Measurements from ENCODE around the gene GLDN. TPM values are rescaled to one million over a fixed set of nuclear protein-coding genes. Genes with fewer than 3 reads are reported as not detected.

GLDN gene
- total and polyA plus RNA-seq, 10 of the 15 experiments (the other 5 are each of a cell fraction or from before 2014, with no cell fraction given) = 0.13 TPM; not detected in 9

GRCh38 chr15:51348688-51349087 is 7.2 kb downstream of the GLDN start (continued):
- TF ChIP-seq PBX3 (IDR thresholded peaks at IDR 0.05; ENCODE audit: insufficient replicate concordance, low read depth, low read length) (no peak), BCL11A (IDR thresholded peaks at IDR 0.05; ENCODE audit: low read depth, low read length) (peak; percentile 84), BHLHE40 (IDR thresholded peaks at IDR 0.05; ENCODE audit: borderline replicate concordance in 1 of 2, low read depth in 2 of 2, low read length in 1 of 2) (peak in 1 of 2 experiments; percentile 44; a peak in 1 of 4 replicates), POLR2A (IDR thresholded peaks at IDR 0.05; ENCODE audit: low read depth, low read length) (no peak), ELK1 (IDR thresholded peaks at IDR 0.05; ENCODE audit: low read depth, low read length) (no peak), ZBTB11 (CRISPR knock-in tag; IDR thresholded peaks at IDR 0.05) (no peak), NKRF (conservative IDR thresholded peaks at IDR 0.05) (no peak), RELA (IDR thresholded peaks at IDR 0.05; ENCODE audit: borderline replicate concordance, partially characterized antibody) (no peak), ZZZ3 (IDR thresholded peaks at IDR 0.05; ENCODE audit: control insufficient read depth, insufficient read length, low read depth) (no peak), E2F4 (IDR thresholded peaks at IDR 0.05; ENCODE audit: low read depth, low read length) (no peak), GABPA (IDR thresholded peaks at IDR 0.05; ENCODE audit: low read depth) (0 out of 2 replicates have a peak, but pooled peaks have one; percentile 47), NFXL1 (IDR thresholded peaks at IDR 0.05; ENCODE audit: borderline replicate concordance) (no peak), RAD51 (IDR thresholded peaks at IDR 0.05) (no peak), CBFB (IDR thresholded peaks at IDR 0.05; ENCODE audit: low read depth) (peak; percentile 97), CEBPB (IDR thresholded peaks at IDR 0.05; ENCODE audit: borderline replicate concordance in 1 of 2, low read depth in 2 of 2, low read length in 2 of 2) (peak in 1 of 2 experiments; percentile 79; a peak in 2 of 4 replicates), EED (IDR thresholded peaks at IDR 0.05; ENCODE audit: low read depth) (peak; percentile 50; the same call in 1 of the 2 replicates), CHD4 (IDR thresholded peaks at IDR 0.05) (no peak), LARP7 (IDR thresholded peaks at IDR 0.05) (no peak), SMAD1 (IDR thresholded peaks at IDR 0.05; ENCODE audit: low read depth, partially characterized antibody) (no peak), PKNOX1 (IDR thresholded peaks at IDR 0.05) (peak; percentile 78), SUZ12 (IDR thresholded peaks at IDR 0.05; ENCODE audit: unreplicated experiment) (no peak), RFX5 (IDR thresholded peaks at IDR 0.05; ENCODE audit: low read depth, low read length) (no peak)
